Small intestine (tissue), 7 donors: ENCODE results near the gene DLK1. TPM values are rescaled to one million over a fixed set of nuclear protein-coding genes. Genes with fewer than 3 reads are reported as not detected.

ENCODE experiments used
- DNase-seq, 2 donors: peaks; one replicate each; pipeline versions ENCODE4 v3.0.0 to v3.0.0-alpha.2; 2013
- FAIRE-seq: peaks from 2 replicates; lab custom pipeline; 2012; peaks lifted over from hg19 to GRCh38; lab: Jason Lieb, UNC
- H3K27ac ChIP-seq, 3 donors: one replicate each; pipeline ENCODE4 v1.5.1; 2013; ENCODE audit warnings: low read length in 2 of 3, mild to moderate bottlenecking in 2 of 3, control low read depth in 1 of 3, inconsistent platforms in 1 of 3, low read depth in 1 of 3, moderate library complexity in 1 of 3
- H3K27me3 ChIP-seq, 3 donors: one replicate each; pipeline ENCODE4 v1.6.1; 2013; ENCODE audit warnings: low read length in 3 of 3, inconsistent platforms in 1 of 3; ENCODE audit not compliant: control insufficient read depth in 3 of 3, insufficient read depth in 3 of 3
- H3K36me3 ChIP-seq, 3 donors: one replicate each; pipeline ENCODE4 v1.6.1; 2013; ENCODE audit warnings: low read length in 3 of 3, inconsistent platforms in 1 of 3, low read depth in 1 of 3, mild to moderate bottlenecking in 1 of 3, moderate library complexity in 1 of 3; ENCODE audit not compliant: control insufficient read depth in 3 of 3, insufficient read depth in 2 of 3
- H3K4me1 ChIP-seq, 3 donors: one replicate each; pipeline ENCODE4 v1.6.1; 2013; ENCODE audit warnings: low read length in 2 of 3, inconsistent platforms in 1 of 3, low read depth in 1 of 3, mild to moderate bottlenecking in 1 of 3, moderate library complexity in 1 of 3; ENCODE audit not compliant: control insufficient read depth in 3 of 3, insufficient read depth in 2 of 3
- H3K4me3 ChIP-seq, 3 donors: one replicate each; pipeline ENCODE4 v1.5.1; 2013; ENCODE audit warnings: low read length in 3 of 3, control low read depth in 1 of 3, inconsistent platforms in 1 of 3, low read depth in 1 of 3, mild to moderate bottlenecking in 1 of 3, moderate library complexity in 1 of 3
- H3K9me3 ChIP-seq, 2 donors: one replicate each; pipeline ENCODE4 v1.6.1; 2013; ENCODE audit warnings: low read depth in 1 of 2, low read length in 1 of 2; ENCODE audit not compliant: control insufficient read depth in 2 of 2, insufficient read depth in 1 of 2
- WGBS, 3 donors: extraction: QIAGEN DNeasy Blood & Tissue Kit; methylation state at CpG; one replicate each; pipeline ENCODE4 v1.1.7; 2013; 5-methylcytosine and 5-hydroxymethylcytosine counted together
- polyA plus RNA-seq, 4 donors: library from polyadenylated mRNA; stranded (reverse) in 3 of 4; unstranded in 1 of 4; fragments of 200-250 nt in 3 of 4; fragments of 120-200 nt in 1 of 4; gene quantifications; one replicate each; pipeline versions ENCODE4 v1.2.1 to v1.2.3, GENCODE V29; 2013
- donor health status: healthy with polysubstance abuse.
- donor health status: control.
- donor health status: control.
- donor health status: Bipolar disorder and iron deficiency.
- donor health status: healthy.

Gene DLK1
- polyA plus RNA-seq, 4 donors = 0.04 to 7.9 (median 0.72) TPM

GRCh38 chr14:100729982-100730381, 3.3 kb downstream of the DLK1 start:
- Histone ChIP-seq H3K27ac (no peak overlapping the region), H3K9me3 (no peaks in the 10 kb centered on the region), H3K36me3 (no peaks in the 10 kb centered on the region), H3K4me1 (no peaks in the 10 kb centered on the region), H3K27me3 (peaks cover 2 to 61% (median 30%) of the 10 kb centered on the region in 3 donors), H3K4me3 (no peak overlapping the region)
- FAIRE-seq (no peak), DNase-seq (no peak)
- WGBS, 3 donors = 51 to 66% (median 55%) methylated on average over 7 of the region's 7 CpGs

DNA sequence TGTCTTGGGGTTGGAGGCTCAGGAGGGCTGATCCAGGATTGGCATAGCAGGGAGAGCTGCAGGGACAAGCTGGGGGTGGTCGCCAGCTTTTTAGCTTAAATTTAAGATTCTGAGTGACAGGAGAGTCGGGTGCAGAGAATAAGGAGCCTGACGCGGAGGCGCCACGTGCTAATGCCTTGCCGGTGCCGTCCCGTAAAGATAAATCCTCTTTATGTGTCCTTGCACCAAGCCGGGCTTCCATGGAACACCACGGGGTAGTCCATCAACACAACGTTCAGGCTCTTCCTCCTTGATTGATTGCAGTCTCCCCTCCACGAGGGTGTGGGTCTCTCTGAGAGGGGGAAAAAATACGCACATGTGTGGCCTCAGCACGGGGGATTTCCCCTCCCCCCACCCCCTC, 3.9 kb downstream of the DLK1 start:
- no peaks in the 10 kb centered on the region for H3K9me3 ChIP-seq
- WGBS, 3 donors = 24 to 46% (median 38%) methylated on average over 15 of the region's 15 CpGs
- no peak overlapping the region for H3K27ac ChIP-seq
- DNase-seq (no peak), FAIRE-seq (no peak)
- no peaks in the 10 kb centered on the region for H3K4me1 ChIP-seq
- peaks cover 2 to 58% (median 29%) of the 10 kb centered on the region in 3 donors for H3K27me3 ChIP-seq
- H3K4me3 ChIP-seq = no peak overlapping the region
- H3K36me3 ChIP-seq = no peaks in the 10 kb centered on the region

GRCh38 chr14:100731011-100731670, 4.4 kb downstream of the DLK1 start:
- Histone ChIP-seq H3K4me1 (no peaks in the 10 kb centered on the region), H3K9me3 (no peaks in the 10 kb centered on the region), H3K4me3 (no peak overlapping the region), H3K36me3 (no peaks in the 10 kb centered on the region), H3K27ac (no peak overlapping the region), H3K27me3 (peaks cover 2 to 52% (median 23%) of the 10 kb centered on the region in 3 donors)
- no peak for DNase-seq
- no peak for FAIRE-seq
- 58 to 77% (median 65%) methylated on average over 7 of the region's 7 CpGs for WGBS, 3 donors

- 80 to 85% (median 82%) methylated on average over 34 of the region's 34 CpGs for WGBS, 3 donors
- H3K9me3 ChIP-seq = no peaks in the 10 kb centered on the region
- DNase-seq (no peak), FAIRE-seq (no peak)
- no peak overlapping the region for H3K4me3 ChIP-seq
- peaks cover 2 to 48% (median 17%) of the 10 kb centered on the region in 3 donors for H3K27me3 ChIP-seq
- H3K27ac ChIP-seq = no peak overlapping the region
- H3K4me1 ChIP-seq = no peaks in the 10 kb centered on the region
- H3K36me3 ChIP-seq = no peaks in the 10 kb centered on the region
Observed at GRCh38 chr14:100731846-100732765, 5.4 kb downstream of the DLK1 start.

DNA sequence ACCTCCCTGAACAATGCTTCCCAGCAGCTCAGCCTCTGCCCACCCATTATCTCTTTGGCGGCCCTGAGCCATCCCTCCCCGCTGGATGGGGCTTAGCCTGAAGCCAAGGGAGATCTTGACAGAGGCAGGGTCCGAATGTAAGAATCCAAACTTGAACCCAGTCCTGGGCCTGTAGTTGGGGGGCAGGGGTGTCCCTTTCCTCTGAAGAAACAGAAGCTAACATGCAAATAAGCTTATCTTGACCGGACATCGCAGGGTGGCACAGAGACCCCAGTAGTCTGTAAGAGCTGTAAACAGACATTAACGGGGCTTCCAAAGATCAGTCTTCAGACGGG, 6.0 kb downstream of the DLK1 start:
- Histone ChIP-seq H3K9me3 (no peaks in the 10 kb centered on the region), H3K4me3 (no peak overlapping the region), H3K27me3 (peaks cover 2 to 41% (median 12%) of the 10 kb centered on the region in 3 donors), H3K4me1 (no peaks in the 10 kb centered on the region), H3K27ac (no peak overlapping the region), H3K36me3 (no peaks in the 10 kb centered on the region)
- FAIRE-seq (no peak), DNase-seq (no peak)
- WGBS, 3 donors = 57 to 69% (median 59%) methylated on average over 7 of the region's 7 CpGs

DNA sequence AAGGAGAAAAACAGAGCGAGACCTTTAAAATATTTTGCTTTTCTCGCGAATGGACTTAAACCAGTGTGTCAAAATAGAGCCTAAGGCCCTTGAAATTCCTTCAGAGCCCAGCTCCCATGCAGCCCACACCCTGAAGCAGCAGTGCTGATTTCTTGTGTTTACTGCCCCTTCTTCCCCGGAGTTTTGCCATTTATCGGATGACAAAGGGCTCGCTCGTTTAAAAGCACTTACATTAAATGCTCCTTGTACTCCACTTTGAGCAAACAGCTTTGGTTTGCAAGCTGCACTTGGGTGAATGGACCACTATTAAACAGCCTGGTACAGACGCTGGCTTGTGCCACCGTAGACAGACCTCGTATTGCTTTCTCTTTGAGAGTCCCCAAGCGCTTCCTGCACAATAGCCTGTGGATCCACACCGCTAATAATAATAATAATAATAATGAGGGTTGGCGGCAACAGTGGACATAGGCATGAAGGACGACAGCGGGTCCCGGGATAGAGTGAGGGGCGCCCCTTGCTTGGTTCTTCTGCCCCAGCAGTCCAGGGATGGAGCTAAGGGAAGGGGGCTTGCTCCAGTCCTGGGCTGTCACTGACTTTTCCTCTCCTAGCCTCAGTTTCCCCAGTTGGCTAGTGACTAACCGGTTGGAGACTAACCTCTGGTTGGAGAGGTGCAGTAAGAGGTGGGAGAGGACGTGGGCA, 6.6 kb downstream of the DLK1 start:
- peaks cover 0 to 36% (median 6%) of the 10 kb centered on the region in 3 donors for H3K27me3 ChIP-seq
- 77 to 79% (median 77%) methylated on average over 19 of the region's 19 CpGs for WGBS, 3 donors

DNA sequence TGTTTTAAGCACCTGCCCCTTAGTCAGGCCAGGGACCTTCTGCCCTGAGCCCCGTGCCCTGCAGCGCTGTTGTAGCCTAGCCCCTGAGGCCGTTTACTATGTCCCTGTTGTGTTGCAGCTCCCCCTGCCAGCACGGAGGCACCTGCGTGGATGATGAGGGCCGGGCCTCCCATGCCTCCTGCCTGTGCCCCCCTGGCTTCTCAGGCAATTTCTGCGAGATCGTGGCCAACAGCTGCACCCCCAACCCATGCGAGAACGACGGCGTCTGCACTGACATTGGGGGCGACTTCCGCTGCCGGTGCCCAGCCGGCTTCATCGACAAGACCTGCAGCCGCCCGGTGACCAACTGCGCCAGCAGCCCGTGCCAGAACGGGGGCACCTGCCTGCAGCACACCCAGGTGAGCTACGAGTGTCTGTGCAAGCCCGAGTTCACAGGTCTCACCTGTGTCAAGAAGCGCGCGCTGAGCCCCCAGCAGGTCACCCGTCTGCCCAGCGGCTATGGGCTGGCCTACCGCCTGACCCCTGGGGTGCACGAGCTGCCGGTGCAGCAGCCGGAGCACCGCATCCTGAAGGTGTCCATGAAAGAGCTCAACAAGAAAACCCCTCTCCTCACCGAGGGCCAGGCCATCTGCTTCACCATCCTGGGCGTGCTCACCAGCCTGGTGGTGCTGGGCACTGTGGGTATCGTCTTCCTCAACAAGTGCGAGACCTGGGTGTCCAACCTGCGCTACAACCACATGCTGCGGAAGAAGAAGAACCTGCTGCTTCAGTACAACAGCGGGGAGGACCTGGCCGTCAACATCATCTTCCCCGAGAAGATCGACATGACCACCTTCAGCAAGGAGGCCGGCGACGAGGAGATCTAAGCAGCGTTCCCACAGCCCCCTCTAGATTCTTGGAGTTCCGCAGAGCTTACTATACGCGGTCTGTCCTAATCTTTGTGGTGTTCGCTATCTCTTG, 7.6 kb downstream of the DLK1 start:
- Histone ChIP-seq H3K27me3 (peaks cover 0 to 28% (median under 1%) of the 10 kb centered on the region in 3 donors), H3K4me1 (no peaks in the 10 kb centered on the region), H3K36me3 (no peaks in the 10 kb centered on the region), H3K9me3 (no peaks in the 10 kb centered on the region), H3K27ac (no peak overlapping the region), H3K4me3 (no peak overlapping the region)
- WGBS, 3 donors = 87 to 92% (median 87%) methylated on average over 52 of the region's 52 CpGs
- DNase-seq (no peak), FAIRE-seq (no peak)

More for the DNA sequence above, 6.6 kb downstream of the DLK1 start:
- no peak for DNase-seq
- Histone ChIP-seq H3K4me1 (no peaks in the 10 kb centered on the region), H3K4me3 (no peak overlapping the region), H3K27ac (no peak overlapping the region), H3K36me3 (no peaks in the 10 kb centered on the region), H3K9me3 (no peaks in the 10 kb centered on the region)
- FAIRE-seq = no peak
